GM12873 (cell line): ENCODE results near the gene SPEG.

ENCODE experiments used
- CTCF ChIP-seq: IDR thresholded peaks from 2 replicates; pipeline ENCODE4 v1.5.1; 2012; ENCODE audit warnings: low read depth, mild to moderate bottlenecking, moderate library complexity, low read length, control low read depth; ENCODE audit not compliant: insufficient read depth; ENCODE audit errors: missing control alignments

The SPEG gene

DNA sequence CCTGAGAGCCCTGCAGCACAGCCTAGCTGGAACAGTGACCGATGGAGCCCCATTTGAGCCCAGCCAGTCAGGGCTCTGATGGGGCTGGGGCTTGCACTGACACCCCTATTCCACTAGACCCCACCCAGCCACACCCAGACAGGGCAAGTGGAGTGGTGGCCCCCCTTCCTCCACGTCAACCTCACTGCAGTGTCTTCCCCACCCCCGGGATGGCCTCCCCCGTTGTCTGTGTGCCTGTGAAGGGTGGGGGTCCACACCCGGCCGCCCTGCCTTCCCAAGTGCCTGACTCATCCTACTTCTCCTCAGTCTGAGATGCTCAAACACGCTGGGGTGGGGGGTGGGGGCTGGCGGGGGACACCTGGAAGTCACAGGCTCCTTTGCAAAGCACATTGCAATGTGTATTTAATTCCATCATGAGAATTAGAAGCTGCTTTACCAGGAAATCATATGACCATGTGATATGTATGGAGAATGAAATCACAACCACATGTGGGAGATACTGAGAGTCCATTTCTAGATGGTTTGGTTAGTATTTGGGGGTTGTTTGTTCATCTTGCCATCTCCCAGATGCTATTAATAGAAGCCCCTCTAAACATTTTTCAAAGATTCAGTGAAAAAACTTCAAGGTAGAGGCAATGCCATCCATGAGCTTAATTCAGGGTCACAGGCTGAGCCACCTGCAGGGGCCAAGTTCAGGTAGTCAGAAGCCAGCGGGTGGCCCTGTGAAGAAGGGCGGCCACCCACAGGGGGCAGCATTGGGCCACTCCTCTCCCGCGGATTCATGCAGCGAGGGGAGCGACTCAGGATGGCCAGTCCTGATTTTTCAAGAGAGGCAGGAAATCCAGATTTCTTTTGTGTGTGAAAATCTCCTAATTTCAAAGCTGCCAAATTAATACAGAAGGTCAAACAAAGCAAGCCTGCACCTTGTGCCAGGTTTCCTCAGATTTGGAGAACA, 41.3 kb downstream of the SPEG start:
- TF ChIP-seq CTCF: peak; percentile 88

GRCh38 chr2:219476652-219477151, 42.1 kb downstream of the SPEG start:
- TF ChIP-seq CTCF: no peak

DNA sequence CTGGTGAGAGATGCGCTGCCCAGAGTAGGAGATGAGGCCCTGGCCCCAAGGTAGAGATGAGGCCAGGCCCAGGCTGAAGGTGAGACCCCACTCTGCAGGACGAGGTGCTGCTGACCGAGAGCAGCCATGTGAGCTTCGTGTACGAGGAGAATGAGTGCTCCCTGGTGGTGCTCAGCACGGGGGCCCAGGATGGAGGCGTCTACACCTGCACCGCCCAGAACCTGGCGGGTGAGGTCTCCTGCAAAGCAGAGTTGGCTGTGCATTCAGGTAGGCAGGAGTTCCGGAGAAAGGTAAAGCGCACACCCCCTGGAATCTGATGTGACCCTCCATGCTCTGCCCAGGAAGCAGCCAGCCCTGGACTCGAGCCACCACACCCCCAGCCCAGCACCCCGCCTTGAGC, 42.5 kb downstream of the SPEG start:
- TF ChIP-seq CTCF: no peak

DNA sequence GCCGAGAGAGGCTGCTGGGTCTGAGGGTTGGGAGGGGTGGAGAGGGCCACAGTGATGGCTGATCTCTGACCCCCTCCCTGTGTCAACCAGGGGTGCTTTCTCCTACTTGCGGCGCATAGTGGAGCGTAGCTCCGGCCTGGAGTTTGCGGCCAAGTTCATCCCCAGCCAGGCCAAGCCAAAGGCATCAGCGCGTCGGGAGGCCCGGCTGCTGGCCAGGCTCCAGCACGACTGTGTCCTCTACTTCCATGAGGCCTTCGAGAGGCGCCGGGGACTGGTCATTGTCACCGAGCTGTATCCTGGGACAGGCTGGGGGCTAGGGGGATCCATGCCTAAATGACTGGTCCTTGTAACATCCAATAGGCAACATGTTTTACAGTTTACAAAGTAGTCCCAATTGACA, 43.2 kb downstream of the SPEG start:
- TF ChIP-seq CTCF: no peak

DNA sequence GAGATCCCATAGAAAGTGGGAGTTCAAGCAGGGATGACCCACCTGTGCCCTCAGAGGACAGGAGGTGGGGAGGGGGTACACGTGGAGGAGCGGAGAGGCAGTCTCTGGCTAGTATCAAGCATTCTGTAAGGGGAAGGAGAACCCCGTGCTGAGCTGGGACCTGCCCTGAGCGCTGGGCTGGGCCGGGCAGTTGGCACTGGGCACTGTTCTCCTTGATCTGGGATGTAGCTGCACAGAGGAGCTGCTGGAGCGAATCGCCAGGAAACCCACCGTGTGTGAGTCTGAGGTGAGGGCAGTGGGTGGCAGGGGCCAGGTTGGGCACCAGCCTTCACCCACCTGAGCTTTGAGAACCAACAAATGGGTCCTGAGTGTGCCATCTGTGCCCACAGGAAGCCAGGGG, 44.3 kb downstream of the SPEG start:
- TF ChIP-seq CTCF: no peak

DNA sequence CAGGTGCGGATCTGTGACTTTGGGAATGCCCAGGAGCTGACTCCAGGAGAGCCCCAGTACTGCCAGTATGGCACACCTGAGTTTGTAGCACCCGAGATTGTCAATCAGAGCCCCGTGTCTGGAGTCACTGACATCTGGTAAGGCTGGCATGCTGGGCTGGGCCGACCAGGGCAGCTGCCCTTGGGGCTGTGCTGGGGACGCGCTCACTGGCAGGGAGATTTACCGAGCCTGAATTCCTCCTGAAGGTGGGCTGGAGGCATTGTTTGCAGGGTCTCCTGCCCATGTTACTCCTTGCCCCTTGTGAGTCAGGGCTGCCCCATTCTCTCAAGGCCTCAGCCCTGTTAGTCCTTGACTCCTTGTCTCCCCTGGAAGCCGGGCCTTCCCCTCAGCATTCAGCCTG, 45.4 kb downstream of the SPEG start:
- no peak for TF ChIP-seq CTCF

DNA sequence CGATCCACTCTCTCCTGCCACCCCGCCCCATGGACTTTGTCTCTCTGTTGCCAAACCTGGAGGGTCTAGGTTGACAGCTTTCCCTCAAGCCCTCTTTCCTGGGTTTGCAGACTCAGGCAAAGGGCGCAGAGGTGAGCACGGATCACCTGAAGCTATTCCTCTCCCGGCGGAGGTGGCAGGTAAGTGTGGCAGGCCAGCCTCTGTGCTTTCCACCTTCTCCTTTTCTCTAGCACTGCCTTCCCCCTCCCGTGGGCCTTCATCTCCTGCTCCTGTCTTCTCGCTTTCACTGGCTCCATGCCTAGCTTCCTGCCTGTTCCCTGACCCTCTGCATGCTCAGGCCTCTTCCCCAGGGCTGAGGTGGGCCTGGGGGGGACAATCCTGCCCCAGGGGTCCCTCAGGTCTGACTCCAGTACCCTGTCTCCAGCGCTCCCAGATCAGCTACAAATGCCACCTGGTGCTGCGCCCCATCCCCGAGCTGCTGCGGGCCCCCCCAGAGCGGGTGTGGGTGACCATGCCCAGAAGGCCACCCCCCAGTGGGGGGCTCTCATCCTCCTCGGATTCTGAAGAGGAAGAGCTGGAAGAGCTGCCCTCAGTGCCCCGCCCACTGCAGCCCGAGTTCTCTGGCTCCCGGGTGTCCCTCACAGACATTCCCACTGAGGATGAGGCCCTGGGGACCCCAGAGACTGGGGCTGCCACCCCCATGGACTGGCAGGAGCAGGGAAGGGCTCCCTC, 48.2 kb downstream of the SPEG start:
- TF ChIP-seq CTCF: no peak
